Measurements from ENCODE around the gene PEX14. TPM values are rescaled to one million over a fixed set of nuclear protein-coding genes. Genes with fewer than 3 reads are reported as not detected.

The PEX14 gene
- total RNA-seq, 4 donors from 2014 or later, result 10.1 to 22.7 (median 15.1) TPM

DNA sequence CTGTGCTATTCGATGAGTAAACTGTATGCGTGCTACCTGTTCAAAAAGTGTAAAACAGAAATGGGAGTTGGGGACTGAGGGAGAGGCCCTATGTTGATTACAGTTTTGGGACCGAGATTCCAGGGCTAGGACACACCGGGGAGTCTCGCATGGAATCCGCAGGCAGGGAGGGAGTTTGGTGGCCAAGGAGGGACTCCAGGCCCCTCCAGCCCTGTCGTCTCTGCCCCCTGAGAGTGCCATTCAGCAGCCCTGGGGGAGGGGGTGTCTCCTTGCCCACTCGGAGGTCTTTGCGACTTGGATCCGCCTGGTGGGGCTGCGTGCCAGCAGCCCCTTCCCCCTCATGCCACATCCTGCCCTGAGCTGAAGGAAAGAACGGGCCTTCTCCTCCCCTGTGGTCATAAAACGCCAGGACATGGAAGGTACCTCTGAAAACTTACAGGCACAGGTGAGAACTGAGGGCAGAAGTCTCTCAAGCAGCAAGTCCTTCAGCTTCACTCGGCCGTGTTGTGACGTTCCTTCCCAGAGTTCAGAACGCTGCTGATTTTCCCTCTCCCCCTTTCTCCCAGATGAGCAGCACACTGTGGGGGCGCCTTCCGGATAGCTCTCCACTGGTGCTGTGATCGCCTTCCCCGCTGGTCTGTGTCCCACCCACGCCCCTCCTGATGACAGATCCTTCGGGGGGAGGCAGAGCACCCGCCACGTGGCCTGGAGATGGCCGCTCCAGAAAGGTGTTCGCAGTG, 141.4 kb downstream of the PEX14 start:
- H3K27me3 ChIP-seq, result no peaks in the 10 kb centered on the region
- no peak for ATAC-seq
- H3K27ac ChIP-seq, result no peak overlapping the region
- TF ChIP-seq POLR2AphosphoS5 (IDR thresholded peaks at IDR 0.05) (no peak), POLR2A (IDR thresholded peaks at IDR 0.05) (no peak), EP300 (IDR thresholded peaks at IDR 0.05) (no peak)
- TF ChIP-seq, protein P1, sequence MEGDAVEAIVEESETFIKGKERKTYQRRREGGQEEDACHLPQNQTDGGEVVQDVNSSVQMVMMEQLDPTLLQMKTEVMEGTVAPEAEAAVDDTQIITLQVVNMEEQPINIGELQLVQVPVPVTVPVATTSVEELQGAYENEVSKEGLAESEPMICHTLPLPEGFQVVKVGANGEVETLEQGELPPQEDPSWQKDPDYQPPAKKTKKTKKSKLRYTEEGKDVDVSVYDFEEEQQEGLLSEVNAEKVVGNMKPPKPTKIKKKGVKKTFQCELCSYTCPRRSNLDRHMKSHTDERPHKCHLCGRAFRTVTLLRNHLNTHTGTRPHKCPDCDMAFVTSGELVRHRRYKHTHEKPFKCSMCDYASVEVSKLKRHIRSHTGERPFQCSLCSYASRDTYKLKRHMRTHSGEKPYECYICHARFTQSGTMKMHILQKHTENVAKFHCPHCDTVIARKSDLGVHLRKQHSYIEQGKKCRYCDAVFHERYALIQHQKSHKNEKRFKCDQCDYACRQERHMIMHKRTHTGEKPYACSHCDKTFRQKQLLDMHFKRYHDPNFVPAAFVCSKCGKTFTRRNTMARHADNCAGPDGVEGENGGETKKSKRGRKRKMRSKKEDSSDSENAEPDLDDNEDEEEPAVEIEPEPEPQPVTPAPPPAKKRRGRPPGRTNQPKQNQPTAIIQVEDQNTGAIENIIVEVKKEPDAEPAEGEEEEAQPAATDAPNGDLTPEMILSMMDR (IDR thresholded peaks at IDR 0.05), result no peak
- no peak overlapping the region for H3K4me3 ChIP-seq
- H3K36me3 ChIP-seq, result peaks cover 0 to 21% of the 10 kb centered on the region in 2 donors
- no peaks in the 10 kb centered on the region for H3K4me1 ChIP-seq
- H3K9me3 ChIP-seq, result no peaks in the 10 kb centered on the region
- 95 to 100% methylated on average over 1 to 17 of the region's 27 CpGs for WGBS, 2 donors (ENCODE audit: low coverage in 1 of 2)

DNA sequence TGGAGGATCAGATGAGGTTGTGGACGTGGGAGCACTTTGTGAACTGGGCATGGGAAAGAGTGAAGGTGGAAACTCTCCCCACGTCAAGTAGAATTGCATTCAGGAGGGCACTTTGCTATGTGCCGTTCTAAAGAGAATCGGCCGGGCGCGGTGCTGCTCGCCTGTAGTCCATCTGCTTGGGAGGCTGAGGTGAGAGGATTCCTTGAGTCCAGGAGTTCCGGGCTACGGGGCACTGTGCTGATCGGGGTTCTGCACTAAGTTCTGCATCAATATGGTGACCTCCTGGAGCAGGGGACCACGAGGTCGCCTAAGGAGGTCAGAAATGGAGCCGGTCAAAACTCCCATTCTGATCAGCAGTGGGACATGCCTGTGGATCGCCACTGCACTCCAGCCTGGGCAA, 141.9 kb downstream of the PEX14 start:
- H3K36me3 ChIP-seq, result peaks cover 0 to 24% of the 10 kb centered on the region in 2 donors
- H3K27me3 ChIP-seq, result no peaks in the 10 kb centered on the region
- no peak overlapping the region for H3K27ac ChIP-seq
- no peak overlapping the region for H3K4me3 ChIP-seq
- WGBS, 2 donors (ENCODE audit: low coverage in 1 of 2), result 94% methylated on average over 10 to 11 of the region's 15 CpGs
- ATAC-seq, result no peak
- H3K9me3 ChIP-seq, result no peaks in the 10 kb centered on the region
- TF ChIP-seq POLR2A (IDR thresholded peaks at IDR 0.05) (no peak), POLR2AphosphoS5 (IDR thresholded peaks at IDR 0.05) (no peak), EP300 (IDR thresholded peaks at IDR 0.05) (no peak)
- TF ChIP-seq, protein P1 (IDR thresholded peaks at IDR 0.05), result no peak
- no peaks in the 10 kb centered on the region for H3K4me1 ChIP-seq

DNA sequence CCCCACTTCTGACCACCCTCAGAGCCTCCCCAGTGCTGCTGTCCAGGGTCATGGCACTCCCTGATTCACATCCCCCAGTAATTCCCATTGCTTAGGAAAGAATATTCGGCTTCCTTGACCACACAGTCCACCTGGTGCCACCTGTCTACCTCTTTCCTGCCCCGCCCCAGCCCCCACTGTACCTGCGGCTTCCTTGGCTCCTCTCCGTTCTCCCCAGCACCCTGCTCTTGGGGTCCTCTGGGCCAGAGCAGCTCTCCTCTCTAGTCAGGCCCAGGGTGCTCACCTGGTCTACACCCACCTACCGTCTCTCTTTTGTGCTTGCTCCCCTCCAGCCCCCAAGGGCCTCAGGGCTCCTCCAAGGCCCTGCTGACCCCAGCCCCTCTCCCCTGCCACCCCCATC, 142.6 kb downstream of the PEX14 start:
- WGBS, 2 donors (ENCODE audit: low coverage in 1 of 2), result 95 to 100% methylated on average over 2 to 5 of the region's 5 CpGs
- TF ChIP-seq EP300 (IDR thresholded peaks at IDR 0.05) (no peak), POLR2A (IDR thresholded peaks at IDR 0.05) (no peak), POLR2AphosphoS5 (IDR thresholded peaks at IDR 0.05) (no peak)
- TF ChIP-seq, protein P1 (IDR thresholded peaks at IDR 0.05), result no peak
- Histone ChIP-seq H3K27ac (no peak overlapping the region), H3K4me3 (no peak overlapping the region), H3K27me3 (no peaks in the 10 kb centered on the region), H3K36me3 (peaks cover 0 to 30% of the 10 kb centered on the region in 2 donors), H3K9me3 (no peaks in the 10 kb centered on the region), H3K4me1 (no peaks in the 10 kb centered on the region)
- ATAC-seq, result no peak

DNA sequence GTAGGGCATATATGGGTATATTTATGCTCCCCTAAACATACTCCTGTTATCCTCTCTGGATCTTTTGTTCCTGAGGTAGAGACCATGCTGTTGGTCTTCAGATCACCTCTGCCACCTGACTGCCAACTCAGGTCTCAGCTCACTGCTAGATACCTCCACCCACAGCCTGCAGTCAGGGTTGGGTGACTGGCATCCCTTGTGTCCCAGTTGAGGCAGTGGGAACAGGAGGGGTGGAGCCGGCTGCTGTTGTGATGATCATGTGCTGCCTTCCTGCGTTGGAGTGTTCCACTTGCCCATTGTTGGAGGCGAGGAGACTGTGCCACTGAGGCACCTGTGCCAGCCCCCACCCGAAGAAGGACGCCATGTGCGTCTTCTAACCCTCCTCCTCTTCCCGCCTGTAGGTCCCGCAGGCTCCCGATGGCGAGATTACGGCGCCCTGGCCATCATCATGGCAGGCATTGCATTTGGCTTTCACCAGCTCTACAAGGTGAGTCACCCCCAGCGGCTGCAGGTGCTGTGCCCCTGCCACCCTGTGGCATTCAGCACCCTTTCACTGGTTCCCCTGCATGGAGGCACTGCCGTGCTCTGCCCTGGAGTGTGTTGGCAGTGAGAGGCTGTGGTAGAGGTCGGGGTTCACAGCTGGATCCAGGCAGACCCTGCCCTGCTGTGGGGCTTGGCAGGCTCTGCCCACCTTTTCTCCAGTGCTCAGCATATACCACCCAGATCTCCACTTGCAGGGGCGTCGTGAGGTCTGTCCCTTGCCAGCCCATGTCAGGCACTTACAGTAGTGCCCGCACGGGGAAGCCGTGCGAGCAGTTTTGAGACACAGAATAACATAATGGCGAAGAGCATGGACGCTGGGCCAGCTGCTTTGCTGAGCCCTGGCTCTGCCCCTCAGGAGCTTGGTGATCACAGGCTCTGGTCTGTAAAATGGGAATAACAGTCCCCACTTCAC, 143.5 kb downstream of the PEX14 start:
- no peak for ATAC-seq

More for the DNA sequence above, 143.5 kb downstream of the PEX14 start:
- TF ChIP-seq POLR2AphosphoS5 (IDR thresholded peaks at IDR 0.05) (no peak), POLR2A (IDR thresholded peaks at IDR 0.05) (no peak), EP300 (IDR thresholded peaks at IDR 0.05) (no peak)
- TF ChIP-seq, protein P1 (IDR thresholded peaks at IDR 0.05), result no peak
- no peaks in the 10 kb centered on the region for H3K27me3 ChIP-seq
- 94% methylated on average over 10 of the region's 23 CpGs; no CpG with 5 or more reads in 1 of the 2 donors for WGBS, 2 donors (ENCODE audit: low coverage in 1 of 2)
- H3K36me3 ChIP-seq, result peaks cover 0 to 32% of the 10 kb centered on the region in 2 donors
- H3K27ac ChIP-seq, result no peak overlapping the region
- no peak overlapping the region for H3K4me3 ChIP-seq
- H3K4me1 ChIP-seq, result no peaks in the 10 kb centered on the region
- no peaks in the 10 kb centered on the region for H3K9me3 ChIP-seq

All from gastroesophageal sphincter (tissue), 4 donors.